Right atrium auricular region (tissue), 2 donors: Measurements from ENCODE around the gene OR10P1. TPM values are rescaled to one million over a fixed set of nuclear protein-coding genes. Genes with fewer than 3 reads are reported as not detected.

ENCODE experiments used
- DNase-seq: peaks from one replicate; pipeline ENCODE4 v3.0.0-alpha.2; 2019; ENCODE audit warnings: low spot score
- H3K27ac ChIP-seq, 2 donors: fragments of 200-600 bp; sonication (generic); 1 replicate in 1 of 2; 2 replicates in 1 of 2; pipeline ENCODE4 v1.5.1; 2016 to 2019
- H3K27me3 ChIP-seq, 2 donors: fragments of 200-600 bp; sonication (generic); one replicate each; pipeline versions ENCODE4 v1.5.1 to v1.6.0; 2017 to 2019
- H3K36me3 ChIP-seq: fragments of 200-600 bp; sonication (generic); one replicate; pipeline ENCODE4 v1.5.1; 2016
- H3K4me1 ChIP-seq, 2 donors: fragments of 200-600 bp; sonication (generic); one replicate each; pipeline versions ENCODE4 v1.5.1 to v1.6.0; 2017 to 2019
- H3K4me3 ChIP-seq, 2 donors: fragments of 200-600 bp; sonication (generic); 1 replicate in 1 of 2; 2 replicates in 1 of 2; pipeline ENCODE4 v1.5.1; 2017 to 2019; ENCODE audit warnings: mild to moderate bottlenecking in 1 of 2, moderate library complexity in 1 of 2
- H3K9me3 ChIP-seq, 2 donors: fragments of 200-600 bp; sonication (generic); one replicate each; pipeline ENCODE4 v1.5.1; 2019
- CTCF ChIP-seq, 2 donors: fragments of 200-600 bp; sonication (generic); IDR thresholded peaks; one replicate each; pipeline ENCODE4 v1.5.1; 2019; ENCODE audit warnings: antibody characterized with exemption in 2 of 2
- total RNA-seq, 2 donors: library from RNA; depleted of rRNA; stranded (reverse); fragments of >200 nt; gene quantifications; one replicate each; pipeline ENCODE4 v1.1.0, GENCODE V29; 2016

Gene OR10P1
- total RNA-seq, 2 donors from 2014 or later: not detected

- no peaks in the 10 kb centered on the region for H3K27me3 ChIP-seq
- peaks cover 0 to 21% of the 10 kb centered on the region in 2 donors for H3K4me1 ChIP-seq
- H3K27ac ChIP-seq: peak overlapping the region; percentile 82 to 92
- peak overlapping the region in 1 of 2 donors; percentile 13 for H3K4me3 ChIP-seq
- DNase-seq: no peak
- no peaks in the 10 kb centered on the region for H3K9me3 ChIP-seq
- no peak for TF ChIP-seq CTCF (IDR thresholded peaks at IDR 0.05)
- no peaks in the 10 kb centered on the region for H3K36me3 ChIP-seq
Measured at GRCh38 chr12:55631733-55632132, 5.0 kb upstream of the OR10P1 start.

DNA sequence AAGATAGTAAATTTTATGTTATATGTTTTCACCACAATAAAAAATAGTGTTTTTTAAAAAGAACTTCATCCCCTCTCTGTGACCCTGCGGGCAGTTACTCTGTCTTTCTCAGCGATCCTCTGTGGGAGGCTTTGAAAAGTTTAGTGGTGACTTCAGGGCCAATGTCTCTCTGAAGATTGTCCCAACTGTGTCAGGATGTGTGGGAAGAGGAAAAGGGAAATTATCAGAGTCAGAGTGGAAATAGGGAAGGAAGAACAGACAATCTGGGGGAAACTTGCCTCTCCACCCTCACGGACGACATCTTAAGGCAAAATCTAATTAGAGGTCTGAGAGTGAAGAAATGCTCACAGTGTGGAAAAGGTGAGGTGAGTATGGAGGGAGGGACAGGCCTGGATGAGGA is 3.5 kb upstream of the OR10P1 start:
- Histone ChIP-seq H3K4me1 (peaks cover 0 to 27% of the 10 kb centered on the region in 2 donors), H3K27me3 (no peaks in the 10 kb centered on the region), H3K4me3 (no peak overlapping the region), H3K36me3 (no peaks in the 10 kb centered on the region), H3K9me3 (no peaks in the 10 kb centered on the region), H3K27ac (peak overlapping the region; percentile 82 to 92)
- no peak for DNase-seq
- no peak for TF ChIP-seq CTCF (IDR thresholded peaks at IDR 0.05)

GRCh38 chr12:55636116-55636655 is 506 bp upstream of the OR10P1 start:
- no peak for DNase-seq
- no peaks in the 10 kb centered on the region for H3K27me3 ChIP-seq
- H3K9me3 ChIP-seq: no peaks in the 10 kb centered on the region
- H3K36me3 ChIP-seq: no peaks in the 10 kb centered on the region
- no peak overlapping the region for H3K4me3 ChIP-seq
- no peak for TF ChIP-seq CTCF (IDR thresholded peaks at IDR 0.05)
- peaks cover 0 to 28% of the 10 kb centered on the region in 2 donors for H3K4me1 ChIP-seq
- H3K27ac ChIP-seq: peak overlapping the region; percentile 81 to 92

DNA sequence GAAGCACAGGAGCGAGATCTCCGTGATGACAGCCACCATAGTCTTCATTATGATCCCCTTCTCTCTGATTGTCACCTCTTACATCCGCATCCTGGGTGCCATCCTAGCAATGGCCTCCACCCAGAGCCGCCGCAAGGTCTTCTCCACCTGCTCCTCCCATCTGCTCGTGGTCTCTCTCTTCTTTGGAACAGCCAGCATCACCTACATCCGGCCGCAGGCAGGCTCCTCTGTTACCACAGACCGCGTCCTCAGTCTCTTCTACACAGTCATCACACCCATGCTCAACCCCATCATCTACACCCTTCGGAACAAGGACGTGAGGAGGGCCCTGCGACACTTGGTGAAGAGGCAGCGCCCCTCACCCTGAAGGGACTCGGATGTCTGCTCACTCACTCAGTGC is 775 bp downstream of the OR10P1 start:
- no peaks in the 10 kb centered on the region for H3K9me3 ChIP-seq

DNA sequence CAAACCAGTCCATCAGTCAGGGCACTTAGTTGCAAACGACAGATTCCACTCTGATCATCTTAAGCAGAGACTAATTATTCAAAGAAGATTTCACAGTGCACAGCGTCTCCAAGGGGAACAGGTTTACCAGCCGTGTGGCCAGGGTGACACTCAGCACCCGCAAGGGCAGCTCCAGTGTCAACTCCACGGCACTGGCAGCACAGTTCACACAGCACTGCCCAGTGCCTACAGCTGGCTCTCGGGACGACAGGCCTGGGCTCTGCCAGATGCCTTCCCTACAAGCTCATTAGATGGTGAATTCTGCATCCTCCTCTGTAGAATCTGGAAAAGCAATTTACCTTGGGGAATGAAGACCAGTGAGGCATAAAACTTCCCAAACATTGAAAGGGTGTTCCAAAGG is 4.9 kb downstream of the OR10P1 start:
- Histone ChIP-seq H3K27ac (peak overlapping the region; percentile 22 to 36), H3K4me3 (no peak overlapping the region), H3K9me3 (no peaks in the 10 kb centered on the region), H3K36me3 (no peaks in the 10 kb centered on the region), H3K4me1 (peaks cover 0 to 14% of the 10 kb centered on the region in 2 donors), H3K27me3 (no peaks in the 10 kb centered on the region)
- DNase-seq: no peak
- TF ChIP-seq CTCF (IDR thresholded peaks at IDR 0.05): no peak

More for the DNA sequence above, 775 bp downstream of the OR10P1 start:
- Histone ChIP-seq H3K4me1 (peaks cover 0 to 25% of the 10 kb centered on the region in 2 donors), H3K27me3 (no peaks in the 10 kb centered on the region), H3K27ac (peak overlapping the region; percentile 81 to 92), H3K4me3 (no peak overlapping the region), H3K36me3 (no peaks in the 10 kb centered on the region)
- DNase-seq: no peak
- no peak for TF ChIP-seq CTCF (IDR thresholded peaks at IDR 0.05)

DNA sequence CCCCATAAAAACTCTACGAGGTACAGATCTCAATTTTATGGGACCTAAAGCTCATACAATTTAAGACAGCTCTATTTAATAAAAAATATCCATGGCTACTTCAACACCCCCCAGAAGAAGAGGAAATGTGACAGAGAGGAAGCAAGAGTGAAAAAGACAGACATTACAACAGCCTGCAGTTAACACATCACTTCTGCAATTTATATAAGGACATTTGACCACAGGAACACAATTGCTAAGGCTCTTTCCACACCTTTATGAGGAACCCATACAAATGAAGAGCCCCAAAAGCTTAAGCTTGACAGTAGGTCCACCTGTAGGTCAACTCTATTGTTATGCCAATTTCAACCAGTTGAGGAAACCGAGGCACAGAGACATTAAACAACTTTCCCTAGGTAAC is 5.6 kb downstream of the OR10P1 start:
- no peak for TF ChIP-seq CTCF (IDR thresholded peaks at IDR 0.05)
- Histone ChIP-seq H3K27ac (peak overlapping the region; percentile 22 to 36), H3K36me3 (no peaks in the 10 kb centered on the region), H3K27me3 (no peaks in the 10 kb centered on the region), H3K4me1 (peaks cover 0 to 8% of the 10 kb centered on the region in 2 donors), H3K9me3 (no peaks in the 10 kb centered on the region), H3K4me3 (no peak overlapping the region)
- DNase-seq: no peak
